Measurements from ENCODE around the gene ZNF865. TPM values are rescaled to one million over a fixed set of nuclear protein-coding genes. Genes with fewer than 3 reads are reported as not detected.

ZNF865 gene
- total RNA-seq, 2 donors from 2014 or later: 18.4 to 21.0 TPM

GRCh38 chr19:55621205-55621672 is 15.8 kb downstream of the ZNF865 start:
- WGBS: 69% methylated on average over 9 of the region's 9 CpGs
- no peak for DNase-seq (ENCODE audit: low spot score)
- Histone ChIP-seq H3K27me3 (replicated peaks; ENCODE audit: insufficient read depth) (no peaks in the 10 kb centered on the region), H3K9me3 (no peaks in the 10 kb centered on the region), H3K4me1 (replicated peaks) (no peaks in the 10 kb centered on the region), H3K36me3 (peaks cover 2 to 6% of the 10 kb centered on the region in 2 donors), H3K27ac (no peak overlapping the region), H3K4me3 (no peak overlapping the region)
- TF ChIP-seq POLR2AphosphoS5 (IDR thresholded peaks at IDR 0.05) (no peak), CTCF (IDR thresholded peaks at IDR 0.05) (no peak), POLR2A (IDR thresholded peaks at IDR 0.05) (no peak)
- intact Hi-C loops (cut with DNase I): no loop called here

GRCh38 chr19:55621673-55622231 is 16.3 kb downstream of the ZNF865 start:
- 96% methylated on average over 48 of the region's 55 CpGs for WGBS
- no peak for TF ChIP-seq CTCF (IDR thresholded peaks at IDR 0.05)
- no peak for TF ChIP-seq POLR2A (IDR thresholded peaks at IDR 0.05)
- TF ChIP-seq POLR2AphosphoS5 (IDR thresholded peaks at IDR 0.05): no peak
- H3K36me3 ChIP-seq: peaks cover 0 to under 1% of the 10 kb centered on the region in 2 donors
- H3K9me3 ChIP-seq: no peaks in the 10 kb centered on the region
- intact Hi-C loops (cut with DNase I): no loop called here
- H3K27me3 ChIP-seq (replicated peaks; ENCODE audit: insufficient read depth): no peaks in the 10 kb centered on the region
- H3K4me3 ChIP-seq: no peak overlapping the region
- H3K27ac ChIP-seq: no peak overlapping the region
- DNase-seq (ENCODE audit: low spot score): no peak
- no peaks in the 10 kb centered on the region for H3K4me1 ChIP-seq (replicated peaks)

GRCh38 chr19:55622242-55622969 is 17.0 kb downstream of the ZNF865 start:
- intact Hi-C loops (cut with DNase I): no loop called here
- Histone ChIP-seq H3K9me3 (no peaks in the 10 kb centered on the region), H3K27me3 (replicated peaks; ENCODE audit: insufficient read depth) (no peaks in the 10 kb centered on the region), H3K27ac (no peak overlapping the region), H3K4me3 (no peak overlapping the region), H3K4me1 (replicated peaks) (no peaks in the 10 kb centered on the region), H3K36me3 (no peaks in the 10 kb centered on the region)
- TF ChIP-seq CTCF (IDR thresholded peaks at IDR 0.05) (no peak), POLR2AphosphoS5 (IDR thresholded peaks at IDR 0.05) (no peak), POLR2A (IDR thresholded peaks at IDR 0.05) (no peak)
- 92% methylated on average over 40 of the region's 40 CpGs for WGBS
- DNase-seq (ENCODE audit: low spot score): no peak

GRCh38 chr19:55623130-55623529 is 17.7 kb downstream of the ZNF865 start:
- Histone ChIP-seq H3K36me3 (no peaks in the 10 kb centered on the region), H3K9me3 (no peaks in the 10 kb centered on the region), H3K27ac (no peak overlapping the region), H3K4me3 (no peak overlapping the region), H3K27me3 (replicated peaks; ENCODE audit: insufficient read depth) (no peaks in the 10 kb centered on the region), H3K4me1 (replicated peaks) (no peaks in the 10 kb centered on the region)
- WGBS: 94% methylated on average over 7 of the region's 7 CpGs
- intact Hi-C loops (cut with DNase I): no loop called here
- TF ChIP-seq POLR2AphosphoS5 (IDR thresholded peaks at IDR 0.05) (no peak), CTCF (IDR thresholded peaks at IDR 0.05) (no peak), POLR2A (IDR thresholded peaks at IDR 0.05) (no peak)
- no peak for DNase-seq (ENCODE audit: low spot score)

- Histone ChIP-seq H3K4me3 (no peak overlapping the region), H3K27ac (peak overlapping the region; percentile 94 to 99), H3K4me1 (replicated peaks) (no peaks in the 10 kb centered on the region), H3K36me3 (no peaks in the 10 kb centered on the region), H3K9me3 (no peaks in the 10 kb centered on the region), H3K27me3 (replicated peaks; ENCODE audit: insufficient read depth) (no peaks in the 10 kb centered on the region)
- intact Hi-C loops (cut with DNase I): no loop called here
- DNase-seq (ENCODE audit: low spot score): no peak
- 65% methylated on average over 7 of the region's 7 CpGs for WGBS
- TF ChIP-seq POLR2AphosphoS5 (IDR thresholded peaks at IDR 0.05) (no peak), POLR2A (IDR thresholded peaks at IDR 0.05) (no peak), CTCF (IDR thresholded peaks at IDR 0.05) (no peak)
Measured at GRCh38 chr19:55623561-55623960, 18.1 kb downstream of the ZNF865 start.
